Frontal cortex (tissue), 4 donors: ENCODE results near the gene DPH7. TPM values are rescaled to one million over a fixed set of nuclear protein-coding genes. Genes with fewer than 3 reads are reported as not detected.
"Not testable (repeated sequence)": the region's sequence is repeated elsewhere in the genome, so short reads cannot be mapped to it uniquely, and the experiment has no call there.

Experiments used
- DNase-seq, 2 donors: peaks; one replicate each; pipeline ENCODE4 v3.0.0; 2012; ENCODE audit warnings: low spot score in 2 of 2
- FAIRE-seq: peaks from 2 replicates; lab custom pipeline; 2012; peaks lifted over from hg19 to GRCh38; lab: Jason Lieb, UNC
- total RNA-seq: library from RNA; depleted of rRNA; stranded (reverse); fragments of >200 nt; gene quantifications from one replicate; pipeline ENCODE4 v1.2.3, GENCODE V29; 2014
- donor health status: control.
- donor health status: control.
- donor health status: control.

Gene DPH7
- total RNA-seq, 1 donor from 2014 or later, result 21.6 TPM

GRCh38 chr9:137583347-137583746, 4.6 kb upstream of the DPH7 start:
- FAIRE-seq (no peak), DNase-seq (no peak)

GRCh38 chr9:137582286-137582860, 3.6 kb upstream of the DPH7 start:
- FAIRE-seq, result no peak
- no peak for DNase-seq

- no peak for DNase-seq
- no peak for FAIRE-seq
Measured at GRCh38 chr9:137581361-137582285, 2.9 kb upstream of the DPH7 start.

- DNase-seq (no peak), FAIRE-seq (no peak)
Measured at GRCh38 chr9:137580954-137581322, 2.2 kb upstream of the DPH7 start.

GRCh38 chr9:137580209-137580953, 1.7 kb upstream of the DPH7 start:
- DNase-seq (no peak), FAIRE-seq (no peak)

- no peak for FAIRE-seq
- no peak for DNase-seq
Measured at GRCh38 chr9:137579259-137579604, 507 bp upstream of the DPH7 start.

GRCh38 chr9:137575716-137576411, 2.9 kb downstream of the DPH7 start:
- DNase-seq, result no peak
- no peak for FAIRE-seq

GRCh38 chr9:137575364-137575715, 3.4 kb downstream of the DPH7 start:
- DNase-seq (no peak), FAIRE-seq (no peak)

- no peak for DNase-seq
- no peak for FAIRE-seq
Measured at GRCh38 chr9:137574192-137574591, 4.5 kb downstream of the DPH7 start.

GRCh38 chr9:137570566-137570965, 8.2 kb downstream of the DPH7 start:
- DNase-seq (no peak), FAIRE-seq (no peak)

- no peak for FAIRE-seq
Measured at GRCh38 chr9:137569609-137570203, 9.0 kb downstream of the DPH7 start.

GRCh38 chr9:137568445-137568844, 10.3 kb downstream of the DPH7 start:
- DNase-seq, FAIRE-seq: not testable (repeated sequence)

More at GRCh38 chr9:137569609-137570203, 9.0 kb downstream of the DPH7 start:
- no peak for DNase-seq

GRCh38 chr9:137564817-137565411, 13.8 kb downstream of the DPH7 start:
- no peak for FAIRE-seq
- no peak for DNase-seq

GRCh38 chr9:137564134-137564533, 14.6 kb downstream of the DPH7 start:
- no peak for FAIRE-seq
- DNase-seq, result no peak

GRCh38 chr9:137558127-137558526, 20.6 kb downstream of the DPH7 start:
- FAIRE-seq (no peak), DNase-seq (no peak)

- DNase-seq (no peak), FAIRE-seq (no peak)
Measured at GRCh38 chr9:137556069-137556838, 22.5 kb downstream of the DPH7 start.

GRCh38 chr9:137555179-137555578, 23.5 kb downstream of the DPH7 start:
- DNase-seq (no peak), FAIRE-seq (no peak)

- DNase-seq (no peak), FAIRE-seq (no peak)
Measured at GRCh38 chr9:137554349-137554748, 24.4 kb downstream of the DPH7 start.

GRCh38 chr9:137553654-137554053, 25.1 kb downstream of the DPH7 start:
- not testable (repeated sequence) for DNase-seq, FAIRE-seq
